HG02970 (cell line): ENCODE data around the gene TSC22D4.

Source experiments
- ATAC-seq: cut with Tn5 transposase; IDR thresholded peaks from one replicate; pipeline ENCODE4 v1.9.1; 2021; ENCODE audit warnings: mild to moderate bottlenecking, moderate library complexity, moderate number of reproducible peaks; ENCODE audit not compliant: unreplicated experiment, low FRiP score

The TSC22D4 gene

DNA sequence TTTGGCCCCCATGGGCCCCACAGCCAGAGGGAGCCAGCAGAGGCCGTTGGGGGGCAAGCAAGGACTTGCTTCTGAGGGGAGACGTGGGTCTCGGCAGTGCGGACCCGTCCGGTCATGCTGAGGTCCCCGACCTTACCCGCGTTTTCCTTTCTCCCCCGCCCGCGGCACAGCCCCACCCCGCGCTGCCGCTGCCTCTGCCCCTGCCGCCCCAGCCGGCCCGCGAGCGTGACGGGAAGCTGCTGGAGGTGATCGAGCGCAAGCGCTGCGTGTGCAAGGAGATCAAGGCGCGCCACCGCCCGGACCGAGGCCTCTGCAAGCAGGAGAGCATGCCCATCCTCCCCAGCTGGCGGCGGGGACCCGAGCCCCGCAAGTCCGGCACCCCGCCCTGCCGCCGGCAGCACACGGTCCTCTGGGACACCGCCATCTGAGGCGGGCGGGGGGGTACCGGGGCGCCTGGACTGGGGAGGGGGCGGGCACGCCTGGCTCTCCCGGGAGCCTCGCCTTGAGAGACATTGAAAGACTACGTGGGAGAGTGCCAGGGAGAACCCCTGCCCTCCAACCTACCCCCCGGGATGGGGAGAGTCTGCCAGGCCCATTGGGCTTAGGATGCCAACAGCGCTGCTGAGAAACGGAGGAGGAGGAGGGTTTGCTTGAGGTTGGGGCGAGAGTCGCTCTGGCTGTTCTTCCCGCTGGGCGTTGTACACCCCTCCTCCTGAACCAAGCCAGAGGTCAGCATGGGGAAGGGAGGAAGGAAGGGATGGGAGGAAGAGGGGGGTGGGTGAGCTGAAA lies 14.7 kb upstream of the TSC22D4 start:
- ATAC-seq = no peak

GRCh38 chr7:100492738-100493475 lies 13.9 kb upstream of the TSC22D4 start:
- no peak for ATAC-seq

GRCh38 chr7:100491192-100491578 lies 12.2 kb upstream of the TSC22D4 start:
- ATAC-seq = no peak

DNA sequence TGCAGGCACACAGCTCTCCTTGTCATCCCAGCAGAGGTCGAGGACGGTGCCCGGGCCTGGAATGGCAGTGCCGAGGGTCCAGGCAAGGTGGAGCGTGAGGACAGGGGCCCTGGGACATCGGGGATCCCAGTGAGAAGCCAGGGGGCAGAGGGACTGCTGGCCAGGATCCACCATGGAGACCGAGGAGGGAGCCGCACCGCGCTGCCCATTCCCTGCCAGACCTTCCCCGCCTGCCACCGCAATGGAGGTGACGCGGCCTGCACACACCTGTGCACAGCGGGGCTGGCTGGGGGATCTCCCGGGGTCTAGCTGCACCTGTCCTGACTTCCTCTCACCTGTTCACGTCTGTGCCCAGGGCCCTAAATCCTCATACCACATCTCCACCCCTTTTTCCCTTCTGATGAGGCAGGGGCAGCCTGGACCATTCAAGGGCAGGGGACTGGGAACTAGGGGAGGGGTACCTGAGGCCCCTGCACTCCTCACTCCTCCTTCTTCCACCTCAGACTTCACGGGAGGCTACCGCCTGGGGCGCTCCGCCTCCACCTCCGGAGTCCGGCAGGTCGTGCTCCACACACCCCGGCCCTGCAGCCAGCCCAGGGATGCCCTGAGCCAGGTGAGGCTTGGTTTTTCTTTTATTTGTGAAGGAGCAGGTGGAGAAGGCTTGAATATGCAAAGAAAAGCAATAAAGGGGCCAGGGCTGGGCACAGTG lies 11.6 kb upstream of the TSC22D4 start:
- ATAC-seq = no peak

GRCh38 chr7:100489824-100490223 lies 10.8 kb upstream of the TSC22D4 start:
- ATAC-seq = no peak

DNA sequence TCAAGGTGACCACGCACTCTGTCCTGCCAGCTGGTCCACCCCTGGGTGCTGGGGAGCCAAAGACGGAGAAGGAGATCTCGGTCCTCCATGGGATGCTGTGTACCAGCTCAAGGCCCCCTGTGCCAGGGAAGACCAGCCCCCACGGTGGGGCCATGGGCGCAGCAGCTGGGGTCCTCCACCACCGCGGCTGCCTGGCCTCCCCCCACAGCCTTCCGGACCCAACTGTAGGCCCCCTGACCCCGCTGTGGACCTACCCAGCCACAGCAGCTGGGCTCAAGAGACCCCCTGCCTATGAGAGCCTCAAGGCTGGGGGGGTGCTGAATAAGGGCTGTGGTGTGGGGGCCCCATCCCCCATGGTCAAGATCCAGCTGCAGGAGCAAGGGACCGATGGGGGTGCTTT lies 10.1 kb upstream of the TSC22D4 start:
- ATAC-seq = no peak

DNA sequence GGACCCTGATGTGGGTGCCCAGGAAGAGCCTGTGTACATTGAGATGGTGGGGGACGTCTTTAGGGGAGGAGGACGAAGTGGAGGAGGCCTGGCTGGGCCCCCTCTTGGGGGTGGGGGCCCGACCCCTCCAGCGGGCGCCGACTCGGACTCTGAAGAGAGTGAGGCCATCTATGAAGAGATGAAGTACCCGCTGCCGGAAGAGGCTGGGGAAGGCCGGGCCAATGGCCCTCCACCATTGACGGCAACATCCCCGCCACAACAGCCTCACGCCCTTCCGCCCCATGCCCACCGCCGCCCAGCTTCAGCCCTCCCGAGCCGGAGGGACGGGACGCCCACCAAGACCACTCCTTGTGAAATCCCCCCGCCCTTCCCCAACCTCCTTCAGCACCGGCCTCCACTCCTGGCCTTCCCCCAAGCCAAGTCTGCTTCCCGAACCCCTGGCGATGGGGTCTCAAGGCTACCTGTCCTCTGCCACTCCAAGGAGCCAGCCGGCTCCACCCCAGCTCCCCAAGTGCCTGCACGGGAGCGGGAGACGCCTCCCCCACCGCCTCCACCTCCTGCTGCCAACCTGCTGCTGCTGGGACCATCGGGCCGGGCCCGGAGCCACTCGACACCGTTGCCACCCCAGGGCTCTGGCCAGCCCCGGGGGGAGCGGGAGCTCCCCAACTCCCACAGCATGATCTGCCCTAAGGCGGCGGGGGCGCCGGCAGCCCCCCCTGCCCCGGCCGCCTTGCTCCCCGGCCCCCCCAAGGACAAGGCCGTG lies 9.5 kb upstream of the TSC22D4 start:
- ATAC-seq = no peak

GRCh38 chr7:100486753-100487446 lies 7.9 kb upstream of the TSC22D4 start:
- no peak for ATAC-seq

DNA sequence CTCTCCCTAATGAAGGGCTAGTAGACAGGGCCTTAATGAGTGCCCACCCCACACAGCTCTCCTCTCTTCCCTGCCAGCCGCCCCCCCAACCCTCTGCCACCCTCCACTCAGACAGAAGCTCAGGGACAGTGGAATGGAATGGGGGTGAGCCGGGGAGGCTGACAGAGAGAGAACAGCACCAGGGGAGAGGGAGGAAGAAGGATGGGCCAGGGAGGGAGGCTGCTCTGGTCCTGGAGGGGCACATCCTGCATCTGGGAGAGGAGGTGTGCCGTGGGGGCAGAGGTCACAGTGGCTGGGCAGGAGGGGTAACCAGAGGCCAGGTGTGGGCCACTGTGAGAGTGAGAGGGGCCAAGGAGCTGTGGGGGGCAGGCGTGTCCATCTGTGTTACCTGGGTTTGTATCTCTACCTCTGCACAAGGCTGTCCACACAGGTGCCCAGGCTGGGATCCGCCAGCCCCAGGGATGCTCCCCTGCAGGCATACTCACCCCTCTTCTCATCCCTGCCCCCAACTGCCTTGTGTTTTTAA lies 7.2 kb upstream of the TSC22D4 start:
- no peak for ATAC-seq

GRCh38 chr7:100485471-100485876 lies 6.5 kb upstream of the TSC22D4 start:
- ATAC-seq = no peak

DNA sequence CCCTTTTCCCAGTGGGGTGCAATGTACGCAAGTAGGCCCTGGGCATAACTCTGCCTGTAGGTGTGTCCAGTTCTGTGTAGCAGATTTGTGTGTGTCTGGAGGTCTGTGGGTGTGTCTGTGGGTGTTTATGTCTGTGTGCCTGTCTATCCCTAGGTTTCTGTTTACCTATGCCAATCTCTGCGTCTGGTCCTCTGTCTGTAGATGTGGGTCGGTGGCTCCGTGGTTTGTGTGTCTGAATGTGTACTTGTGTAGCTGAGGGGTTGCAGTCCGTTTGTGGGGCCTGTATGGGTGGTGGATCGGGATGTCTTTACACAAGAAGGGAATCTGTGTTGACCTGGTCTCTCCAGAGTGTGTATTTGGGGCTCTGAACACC lies 5.6 kb upstream of the TSC22D4 start:
- no peak for ATAC-seq

DNA sequence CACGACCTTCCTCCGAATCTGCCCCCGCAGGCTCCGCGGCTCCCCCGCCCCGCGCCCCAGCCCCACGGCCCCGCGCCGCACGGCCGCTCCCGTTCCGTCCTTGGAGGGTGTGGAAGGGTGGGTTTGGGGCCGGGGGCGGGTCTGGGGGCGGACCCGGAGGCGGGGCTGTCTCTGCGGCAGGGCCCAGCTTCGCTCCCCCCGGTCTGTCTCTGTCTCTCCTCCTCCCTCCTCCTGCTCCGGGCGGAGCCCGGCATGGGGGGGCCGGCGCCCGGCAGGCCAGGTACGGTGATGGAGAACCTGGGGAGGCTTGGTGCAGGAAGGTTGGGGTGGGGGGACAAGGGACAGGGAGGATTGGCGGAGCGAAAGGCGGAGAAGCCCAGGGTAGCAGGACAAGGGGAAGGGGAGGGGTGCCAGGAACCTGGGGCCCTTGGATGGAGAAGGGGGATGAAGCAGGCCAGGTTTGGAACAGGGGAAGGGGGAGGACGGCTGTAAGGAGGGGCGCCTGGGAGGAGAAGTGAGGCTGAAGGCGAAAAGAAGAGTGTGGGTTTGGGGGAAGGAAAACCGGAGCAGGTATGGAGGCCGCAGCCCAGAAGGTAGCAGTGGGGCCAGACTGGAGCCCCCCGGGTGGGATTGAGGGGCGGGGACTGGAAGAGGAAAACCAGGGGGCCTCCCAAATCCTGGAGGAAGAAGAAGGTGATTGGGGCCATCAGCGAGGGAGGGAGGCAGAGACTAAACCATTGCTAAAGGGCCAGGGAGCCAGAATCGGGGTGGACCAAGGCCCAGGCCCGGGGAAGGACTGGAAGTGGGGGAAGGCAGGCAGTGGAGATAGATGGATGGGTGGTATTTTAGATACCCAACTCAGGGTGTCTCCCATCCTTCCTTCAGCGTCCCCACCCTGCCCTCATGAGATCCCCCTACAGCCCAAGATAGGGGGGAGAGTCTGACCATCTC lies 5.0 kb upstream of the TSC22D4 start, which contains the start of gene NYAP1:
TSS of gene NYAP1 (plus strand) at position 206 of the 951 bp plus-strand sequence. CDS start 1,385 bp downstream, outside the sequence.
- ATAC-seq = no peak

DNA sequence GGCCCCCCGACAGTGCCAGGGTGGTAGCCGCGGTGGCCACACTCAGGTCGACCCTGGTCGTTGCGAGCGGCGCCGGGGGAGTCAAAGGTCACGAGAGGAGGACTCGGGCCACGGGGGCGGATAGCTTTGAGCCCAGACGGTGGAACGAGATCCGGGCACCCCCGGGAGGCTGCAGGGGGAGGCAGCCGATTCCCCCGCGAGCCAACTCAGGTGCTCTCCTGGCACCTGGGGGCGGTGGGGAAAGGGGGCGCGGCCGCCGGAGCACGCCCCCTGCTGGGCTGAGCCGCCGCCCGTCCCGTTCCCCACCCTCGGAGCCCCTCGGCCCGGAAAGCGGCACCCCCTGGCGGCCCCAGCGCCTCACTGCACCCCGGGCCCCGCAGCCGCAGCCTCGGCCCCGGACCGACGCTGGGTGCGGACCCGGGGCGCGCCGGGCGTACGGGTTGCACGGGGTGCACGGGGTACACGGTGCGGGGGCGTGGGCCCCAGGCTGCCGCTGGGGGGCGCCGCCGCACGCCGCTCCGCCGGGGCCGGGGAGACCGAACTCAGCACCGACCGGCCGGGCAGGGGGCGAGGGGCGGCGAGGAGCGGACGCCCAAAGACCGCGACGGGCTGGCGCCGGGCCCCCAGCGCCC lies 4.2 kb upstream of the TSC22D4 start:
- ATAC-seq = no peak

- ATAC-seq = no peak
These were observed 3.7 kb upstream of the TSC22D4 start for GRCh38 chr7:100482728-100483089.

- no peak for ATAC-seq
These were observed 2.5 kb upstream of the TSC22D4 start for GRCh38 chr7:100481466-100481865.

DNA sequence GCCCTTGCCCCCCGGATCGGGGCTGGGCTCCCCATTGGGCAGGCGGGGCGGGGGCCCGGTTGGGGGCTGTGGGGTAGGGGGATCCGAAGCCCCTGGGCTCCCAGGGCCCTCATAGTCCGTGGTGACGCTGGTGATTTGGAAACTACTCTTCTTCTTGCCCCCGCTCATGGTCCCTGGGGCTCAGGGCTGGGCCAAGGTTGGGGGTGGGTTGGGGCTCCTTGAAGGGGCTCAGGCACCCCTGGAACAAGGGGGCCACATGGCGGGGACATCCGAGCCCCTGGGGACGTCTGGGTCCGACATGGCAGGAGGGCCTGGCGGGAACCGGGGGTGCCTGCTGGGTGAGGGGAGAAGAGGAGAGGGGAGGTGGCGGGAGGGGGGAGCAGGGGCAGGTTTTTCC lies 1.1 kb downstream of the TSC22D4 start:
- ATAC-seq = no peak

GRCh38 chr7:100476903-100477870 lies 1.8 kb downstream of the TSC22D4 start:
- no peak for ATAC-seq
